ENCODE results near the gene RPRD2. TPM values are rescaled to one million over a fixed set of nuclear protein-coding genes. Genes with fewer than 3 reads are reported as not detected.
A peak's percentile ranks its signal among the peaks of the same experiment; 100 is the strongest.

The RPRD2 gene
- total and polyA plus RNA-seq, 9 of the 15 experiments (the other 6 are each of a cell fraction or from before 2014, with no cell fraction given) = 1.5 to 21.6 (median 7.7) TPM

- TF ChIP-seq, protein P1, sequence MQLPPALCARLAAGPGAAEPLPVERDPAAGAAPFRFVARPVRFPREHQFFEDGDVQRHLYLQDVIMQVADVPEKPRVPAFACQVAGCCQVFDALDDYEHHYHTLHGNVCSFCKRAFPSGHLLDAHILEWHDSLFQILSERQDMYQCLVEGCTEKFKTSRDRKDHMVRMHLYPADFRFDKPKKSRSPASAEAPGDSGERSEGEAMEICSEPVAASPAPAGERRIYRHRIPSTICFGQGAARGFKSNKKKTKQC (CRISPR knock-in tag; IDR thresholded peaks at IDR 0.05) = no peak
- TF ChIP-seq FUS (optimal IDR thresholded peaks at IDR 0.05; ENCODE audit: low read depth, low read length) (no peak), ZNF263 (CRISPR knock-in tag; IDR thresholded peaks at IDR 0.05; ENCODE audit: borderline replicate concordance) (no peak), NFE2 (IDR thresholded peaks at IDR 0.05; ENCODE audit: low read depth) (no peak), RFX5 (IDR thresholded peaks at IDR 0.05; ENCODE audit: low read depth, low read length) (no peak), ZNF384 (IDR thresholded peaks at IDR 0.05; ENCODE audit: low read depth, low read length) (peak; percentile 55), FOXM1 (IDR thresholded peaks at IDR 0.05; ENCODE audit: low read depth) (no peak), FOXM1 (CRISPR knock-in tag; IDR thresholded peaks at IDR 0.05; ENCODE audit: low read depth) (no peak), POLR2B (IDR thresholded peaks at IDR 0.05; ENCODE audit: low read depth, partially characterized antibody) (no peak), SRSF7 (optimal IDR thresholded peaks at IDR 0.05; ENCODE audit: low read depth, low read length) (no peak), SAP30 (IDR thresholded peaks at IDR 0.05; ENCODE audit: borderline replicate concordance, insufficient read depth, low read depth, low read length, poor library complexity, severe bottlenecking) (peak; percentile 23), MCM3 (IDR thresholded peaks at IDR 0.05) (no peak), DPF2 (IDR thresholded peaks at IDR 0.05) (peak; percentile 13; the same call in 1 of the 2 replicates), ZNF41 (CRISPR knock-in tag; conservative IDR thresholded peaks at IDR 0.05) (no peak)
- TF ChIP-seq, protein P2, sequence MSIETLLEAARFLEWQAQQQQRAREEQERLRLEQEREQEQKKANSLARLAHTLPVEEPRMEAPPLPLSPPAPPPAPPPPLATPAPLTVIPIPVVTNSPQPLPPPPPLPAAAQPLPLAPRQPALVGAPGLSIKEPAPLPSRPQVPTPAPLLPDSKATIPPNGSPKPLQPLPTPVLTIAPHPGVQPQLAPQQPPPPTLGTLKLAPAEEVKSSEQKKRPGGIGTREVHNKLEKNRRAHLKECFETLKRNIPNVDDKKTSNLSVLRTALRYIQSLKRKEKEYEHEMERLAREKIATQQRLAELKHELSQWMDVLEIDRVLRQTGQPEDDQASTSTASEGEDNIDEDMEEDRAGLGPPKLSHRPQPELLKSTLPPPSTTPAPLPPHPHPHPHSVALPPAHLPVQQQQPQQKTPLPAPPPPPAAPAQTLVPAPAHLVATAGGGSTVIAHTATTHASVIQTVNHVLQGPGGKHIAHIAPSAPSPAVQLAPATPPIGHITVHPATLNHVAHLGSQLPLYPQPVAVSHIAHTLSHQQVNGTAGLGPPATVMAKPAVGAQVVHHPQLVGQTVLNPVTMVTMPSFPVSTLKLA (conservative IDR thresholded peaks at IDR 0.05) = no peak
- TF ChIP-seq, protein P3, sequence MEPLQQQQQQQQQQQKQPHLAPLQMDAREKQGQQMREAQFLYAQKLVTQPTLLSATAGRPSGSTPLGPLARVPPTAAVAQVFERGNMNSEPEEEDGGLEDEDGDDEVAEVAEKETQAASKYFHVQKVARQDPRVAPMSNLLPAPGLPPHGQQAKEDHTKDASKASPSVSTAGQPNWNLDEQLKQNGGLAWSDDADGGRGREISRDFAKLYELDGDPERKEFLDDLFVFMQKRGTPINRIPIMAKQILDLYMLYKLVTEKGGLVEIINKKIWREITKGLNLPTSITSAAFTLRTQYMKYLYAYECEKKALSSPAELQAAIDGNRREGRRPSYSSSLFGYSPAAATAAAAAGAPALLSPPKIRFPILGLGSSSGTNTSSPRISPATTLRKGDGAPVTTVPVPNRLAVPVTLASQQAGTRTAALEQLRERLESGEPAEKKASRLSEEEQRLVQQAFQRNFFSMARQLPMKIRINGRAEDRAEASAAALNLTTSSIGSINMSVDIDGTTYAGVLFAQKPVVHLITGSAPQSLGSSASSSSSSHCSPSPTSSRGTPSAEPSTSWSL (CRISPR knock-in tag; IDR thresholded peaks at IDR 0.05; ENCODE audit: borderline replicate concordance) = no peak
- TF ChIP-seq, protein P4, sequence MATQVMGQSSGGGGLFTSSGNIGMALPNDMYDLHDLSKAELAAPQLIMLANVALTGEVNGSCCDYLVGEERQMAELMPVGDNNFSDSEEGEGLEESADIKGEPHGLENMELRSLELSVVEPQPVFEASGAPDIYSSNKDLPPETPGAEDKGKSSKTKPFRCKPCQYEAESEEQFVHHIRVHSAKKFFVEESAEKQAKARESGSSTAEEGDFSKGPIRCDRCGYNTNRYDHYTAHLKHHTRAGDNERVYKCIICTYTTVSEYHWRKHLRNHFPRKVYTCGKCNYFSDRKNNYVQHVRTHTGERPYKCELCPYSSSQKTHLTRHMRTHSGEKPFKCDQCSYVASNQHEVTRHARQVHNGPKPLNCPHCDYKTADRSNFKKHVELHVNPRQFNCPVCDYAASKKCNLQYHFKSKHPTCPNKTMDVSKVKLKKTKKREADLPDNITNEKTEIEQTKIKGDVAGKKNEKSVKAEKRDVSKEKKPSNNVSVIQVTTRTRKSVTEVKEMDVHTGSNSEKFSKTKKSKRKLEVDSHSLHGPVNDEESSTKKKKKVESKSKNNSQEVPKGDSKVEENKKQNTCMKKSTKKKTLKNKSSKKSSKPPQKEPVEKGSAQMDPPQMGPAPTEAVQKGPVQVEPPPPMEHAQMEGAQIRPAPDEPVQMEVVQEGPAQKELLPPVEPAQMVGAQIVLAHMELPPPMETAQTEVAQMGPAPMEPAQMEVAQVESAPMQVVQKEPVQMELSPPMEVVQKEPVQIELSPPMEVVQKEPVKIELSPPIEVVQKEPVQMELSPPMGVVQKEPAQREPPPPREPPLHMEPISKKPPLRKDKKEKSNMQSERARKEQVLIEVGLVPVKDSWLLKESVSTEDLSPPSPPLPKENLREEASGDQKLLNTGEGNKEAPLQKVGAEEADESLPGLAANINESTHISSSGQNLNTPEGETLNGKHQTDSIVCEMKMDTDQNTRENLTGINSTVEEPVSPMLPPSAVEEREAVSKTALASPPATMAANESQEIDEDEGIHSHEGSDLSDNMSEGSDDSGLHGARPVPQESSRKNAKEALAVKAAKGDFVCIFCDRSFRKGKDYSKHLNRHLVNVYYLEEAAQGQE (IDR thresholded peaks at IDR 0.05; ENCODE audit: borderline replicate concordance) = no peak
- TF ChIP-seq, protein P4 (CRISPR knock-in tag; IDR thresholded peaks at IDR 0.05; ENCODE audit: low read depth) = no peak
Observed at GRCh38 chr1:150514913-150515327, 151.0 kb downstream of the RPRD2 start (continued).
